WTC11 (cell line): ENCODE measurements around the gene ARHGAP32.

Experiments
- ATF3 ChIP-seq: sonication (generic); formaldehyde crosslinking; conservative IDR thresholded peaks from 2 replicates; pipeline ENCODE4 v1.8.1; 2022; ENCODE audit warnings: mild to moderate bottlenecking, missing genetic modification reagents
- CREB1 ChIP-seq: sonication (generic); formaldehyde crosslinking; IDR thresholded peaks from 2 replicates; pipeline ENCODE4 v1.8.0; 2023; ENCODE audit warnings: mild to moderate bottlenecking, missing genetic modification reagents
- CTCF ChIP-seq: fragments of 200-600 bp; IDR thresholded peaks from 2 replicates; pipeline ENCODE4 v1.8.0; 2022; ENCODE audit warnings: antibody characterized with exemption
- E2F1 ChIP-seq: sonication (generic); formaldehyde crosslinking; IDR thresholded peaks from 2 replicates; pipeline ENCODE4 v1.8.0; 2022; ENCODE audit warnings: mild to moderate bottlenecking, missing genetic modification reagents
- ETV6 ChIP-seq: sonication (generic); formaldehyde crosslinking; IDR thresholded peaks from 2 replicates; pipeline ENCODE4 v1.8.1; 2022; ENCODE audit warnings: mild to moderate bottlenecking, missing genetic modification reagents
- FOXP4 ChIP-seq: sonication (generic); formaldehyde crosslinking; IDR thresholded peaks from 2 replicates; pipeline ENCODE4 v1.8.0; 2022; ENCODE audit warnings: mild to moderate bottlenecking, missing genetic modification reagents
- HMGXB4 ChIP-seq: sonication (generic); formaldehyde crosslinking; IDR thresholded peaks from 2 replicates; pipeline ENCODE4 v1.8.1; 2023; ENCODE audit warnings: mild to moderate bottlenecking, moderate library complexity, missing genetic modification reagents
- IRF2 ChIP-seq: sonication (generic); formaldehyde crosslinking; IDR thresholded peaks from 2 replicates; pipeline ENCODE4 v1.8.0; 2022; ENCODE audit warnings: low read depth, missing genetic modification reagents, borderline replicate concordance
- NFE2L1 ChIP-seq: sonication (generic); formaldehyde crosslinking; IDR thresholded peaks from 2 replicates; pipeline ENCODE4 v1.8.1; 2023; ENCODE audit warnings: missing genetic modification reagents
- NR3C1 ChIP-seq: sonication (generic); formaldehyde crosslinking; conservative IDR thresholded peaks from 2 replicates; pipeline ENCODE4 v1.8.1; 2023; ENCODE audit warnings: low read depth, mild to moderate bottlenecking, missing genetic modification reagents
- OVOL2 ChIP-seq: fragments of 250-450 bp; sonication (Bioruptor Pico); IDR thresholded peaks from 2 replicates; pipeline ENCODE4 v1.9.0; 2021; ENCODE audit warnings: mild to moderate bottlenecking, borderline replicate concordance
- PREB ChIP-seq: sonication (generic); formaldehyde crosslinking; IDR thresholded peaks from 2 replicates; pipeline ENCODE4 v1.8.1; 2022; ENCODE audit warnings: mild to moderate bottlenecking, missing genetic modification reagents, moderate library complexity, borderline replicate concordance
- TCF7 ChIP-seq: sonication (generic); formaldehyde crosslinking; IDR thresholded peaks from 2 replicates; pipeline ENCODE4 v1.8.0; 2022; ENCODE audit warnings: mild to moderate bottlenecking, low read depth, missing genetic modification reagents, moderate library complexity
- ZBTB43 ChIP-seq: sonication (generic); formaldehyde crosslinking; IDR thresholded peaks from 2 replicates; pipeline ENCODE4 v1.8.1; 2023; ENCODE audit warnings: mild to moderate bottlenecking, missing genetic modification reagents

- TF ChIP-seq HMGXB4 (CRISPR knock-in tag) (no peak), OVOL2 (CRISPR knock-in tag) (no peak), CTCF (no peak), ZBTB43 (CRISPR knock-in tag) (no peak), NR3C1 (no peak), TCF7 (CRISPR knock-in tag) (no peak), ATF3 (CRISPR knock-in tag) (no peak), ETV6 (CRISPR knock-in tag) (no peak), FOXP4 (CRISPR knock-in tag) (no peak), IRF2 (no peak), E2F1 (CRISPR knock-in tag) (no peak), CREB1 (CRISPR knock-in tag) (no peak), PREB (CRISPR knock-in tag) (no peak), NFE2L1 (no peak)
Observed at GRCh38 chr11:129184581-129184980, 7.5 kb downstream of the ARHGAP32 start.
